GM21367 (cell line): ENCODE results near the gene SORCS1.

Experiments
- ATAC-seq: cut with Tn5 transposase; IDR thresholded peaks from one replicate; pipeline ENCODE4 v1.9.1; 2021; ENCODE audit not compliant: unreplicated experiment

SORCS1 gene

GRCh38 chr10:106618646-106619045, 545.9 kb downstream of the SORCS1 start:
- no peak for ATAC-seq

- no peak for ATAC-seq
Observed at GRCh38 chr10:106615081-106615480, 549.4 kb downstream of the SORCS1 start.

GRCh38 chr10:106614293-106614692, 550.2 kb downstream of the SORCS1 start:
- ATAC-seq = no peak

- no peak for ATAC-seq
Observed at GRCh38 chr10:106612381-106612780, 552.1 kb downstream of the SORCS1 start.

- ATAC-seq = no peak
Observed at GRCh38 chr10:106609470-106610266, 554.8 kb downstream of the SORCS1 start.

- no peak for ATAC-seq
Observed at GRCh38 chr10:106608066-106608465, 556.4 kb downstream of the SORCS1 start.

GRCh38 chr10:106595281-106595680, 569.2 kb downstream of the SORCS1 start:
- no peak for ATAC-seq

GRCh38 chr10:106593876-106594275, 570.6 kb downstream of the SORCS1 start:
- no peak for ATAC-seq

GRCh38 chr10:106592396-106592795, 572.1 kb downstream of the SORCS1 start:
- no peak for ATAC-seq

- no peak for ATAC-seq
Observed at GRCh38 chr10:106582291-106582690, 582.2 kb downstream of the SORCS1 start.

- ATAC-seq = no peak
Observed at GRCh38 chr10:106577756-106578155, 586.8 kb downstream of the SORCS1 start.

- ATAC-seq = no peak
Observed at GRCh38 chr10:106577266-106577665, 587.2 kb downstream of the SORCS1 start.

- ATAC-seq = no peak
Observed at GRCh38 chr10:106576534-106576933, 588.0 kb downstream of the SORCS1 start.

GRCh38 chr10:106573106-106573505, 591.4 kb downstream of the SORCS1 start:
- no peak for ATAC-seq

- ATAC-seq = no peak
Observed at GRCh38 chr10:106571192-106571946, 593.1 kb downstream of the SORCS1 start.

GRCh38 chr10:106570268-106570667, 594.2 kb downstream of the SORCS1 start:
- ATAC-seq = no peak

- no peak for ATAC-seq
Observed at GRCh38 chr10:106567629-106568028, 596.9 kb downstream of the SORCS1 start.

- no peak for ATAC-seq
Observed at GRCh38 chr10:106566873-106567272, 597.6 kb downstream of the SORCS1 start.

GRCh38 chr10:106565546-106565945, 599.0 kb downstream of the SORCS1 start:
- ATAC-seq = no peak

GRCh38 chr10:106563384-106563783, 601.1 kb downstream of the SORCS1 start:
- ATAC-seq = no peak

- ATAC-seq = no peak
Observed at GRCh38 chr10:106560925-106561640, 603.4 kb downstream of the SORCS1 start.

- ATAC-seq = no peak
Observed at GRCh38 chr10:106559442-106559841, 605.1 kb downstream of the SORCS1 start.
